ENCODE results near the gene KANK2. TPM values are rescaled to one million over a fixed set of nuclear protein-coding genes. Genes with fewer than 3 reads are reported as not detected.

KANK2 gene
- total and polyA plus RNA-seq, 2 of the 8 experiments (the other 6 are each of a cell fraction or from before 2014, with no cell fraction given) = 25.2 to 42.3 TPM

- no peaks in the 10 kb centered on the region for H3K79me2 ChIP-seq (ENCODE audit: control insufficient read depth in 1 of 2, insufficient read depth in 2 of 2, low read length in 2 of 2)
- no peak overlapping the region for H2BK15ac ChIP-seq (ENCODE audit: low read length)
- H4K20me1 ChIP-seq (replicated peaks in 1 of 2; ENCODE audit: control insufficient read depth in 1 of 2, insufficient read depth in 2 of 2, low read length in 2 of 2) = peaks cover 0 to 3% of the 10 kb centered on the region in 2 experiments
- no peaks in the 10 kb centered on the region for H3K9me3 ChIP-seq (ENCODE audit: insufficient read depth in 2 of 2, low read depth in 1 of 2, low read length in 1 of 2)
- H3K27me3 ChIP-seq (replicated peaks in 1 of 4; ENCODE audit: control insufficient read depth in 3 of 4, extremely low read depth in 1 of 4, insufficient read depth in 3 of 4, low read length in 3 of 4) = no peaks in the 10 kb centered on the region
- H2AFZ ChIP-seq (ENCODE audit: low read length) = no peak overlapping the region
- H3K36me3 ChIP-seq (ENCODE audit: control insufficient read depth in 2 of 4, insufficient read depth in 4 of 4, low read length in 3 of 4) = peaks cover 0 to 32% (median 16%) of the 10 kb centered on the region in 4 experiments; a peak in 7 of 8 replicates
- no peak overlapping the region for H2BK120ac ChIP-seq (replicated peaks; ENCODE audit: low read depth, low read length)
- H3K4me2 ChIP-seq (ENCODE audit: insufficient read depth in 1 of 2, low read depth in 2 of 2, low read length in 2 of 2) = no peak overlapping the region
- 100% methylated on average over 5 of the region's 5 CpGs; no CpG with 5 or more reads in 1 of the 2 experiments for WGBS, 2 experiments (ENCODE audit: extremely low coverage in 1 of 2, insufficient coverage in 1 of 2, insufficient read length in 1 of 2, insufficient replicate concordance in 2 of 2, low coverage in 1 of 2, low lambda C conversion rate in 2 of 2, missing lambda C conversion rate in 1 of 2)
- CTCF ChIA-PET (ENCODE audit: partially characterized antibody) = interaction anchor here (1.0 kb wide), 1 partner anchor 20 kb away, joined by 3 read pairs; no protein-coding TSS in a partner anchor
- H3K79me1 ChIP-seq (ENCODE audit: low read depth, low read length) = no peaks in the 10 kb centered on the region
- no peak overlapping the region for H4K8ac ChIP-seq (ENCODE audit: extremely low read depth, insufficient read depth, low read length)
- no peak overlapping the region for H3K23ac ChIP-seq (ENCODE audit: insufficient read length)
- H2BK20ac ChIP-seq (ENCODE audit: low read length) = no peak overlapping the region
- FAIRE-seq = no peak
- no peak overlapping the region for H3K9ac ChIP-seq (replicated peaks in 1 of 4; ENCODE audit: extremely low read depth in 1 of 4, low read depth in 3 of 4, low read length in 3 of 4)
- DNase-seq (ENCODE audit: low read depth in 1 of 2, low spot score in 2 of 2) = no peak
- no peak overlapping the region for H3K27ac ChIP-seq (ENCODE audit: low read depth, low read length)
- no peak overlapping the region for H3K56ac ChIP-seq (replicated peaks; ENCODE audit: insufficient read length, low read depth, low read length)
- no peak overlapping the region for H4K91ac ChIP-seq (replicated peaks; ENCODE audit: insufficient read length, low read length)
- no peak overlapping the region for H2BK12ac ChIP-seq (ENCODE audit: low read depth, low read length)
- no peaks in the 10 kb centered on the region for H3K4me1 ChIP-seq (replicated peaks in 1 of 4; ENCODE audit: control insufficient read depth in 3 of 4, insufficient read depth in 4 of 4, low read length in 3 of 4)
- POLR2A ChIA-PET (ENCODE audit: partially characterized antibody) = interaction anchor here (2.2 kb wide), 1 partner anchor 17 kb away, joined by 6 read pairs; no protein-coding TSS in a partner anchor
- no peaks in the 10 kb centered on the region for H3K23me2 ChIP-seq (ENCODE audit: low read depth, low read length)
- H3K14ac ChIP-seq (ENCODE audit: insufficient read length) = no peak overlapping the region
- H4K5ac ChIP-seq (ENCODE audit: insufficient read length, low read depth, low read length) = no peak overlapping the region
- no peak overlapping the region for H3K4ac ChIP-seq (replicated peaks; ENCODE audit: insufficient read length, low read depth, low read length)
- no peak overlapping the region for H3K4me3 ChIP-seq (ENCODE audit: extremely low read depth in 1 of 4, insufficient read depth in 2 of 4, low read depth in 3 of 4, low read length in 4 of 4)
- no peak overlapping the region for H2AK5ac ChIP-seq (ENCODE audit: low read depth, low read length)
- H3K18ac ChIP-seq (ENCODE audit: extremely low read depth, low read length) = no peak overlapping the region
- no peak overlapping the region for H2BK5ac ChIP-seq (ENCODE audit: low read depth, low read length)
- TF ChIP-seq SP4 (IDR thresholded peaks at IDR 0.05; ENCODE audit: low read length) = no peak
Measured at GRCh38 chr19:11171144-11171543, 26.2 kb downstream of the KANK2 start.

All from H1 (cell line).